PC-9 (cell line): ENCODE measurements around the gene NGB.

Source experiments
- CTCF ChIP-seq: fragments of 200-600 bp; sonication (generic); conservative IDR thresholded peaks from 2 replicates; pipeline ENCODE4 v1.6.1; 2017; ENCODE audit warnings: mixed run types, antibody characterized with exemption, mild to moderate bottlenecking, moderate library complexity
- EZH2 ChIP-seq: fragments of 200-600 bp; sonication (generic); IDR thresholded peaks from 2 replicates; pipeline ENCODE4 v1.8.0; 2017; ENCODE audit warnings: antibody characterized with exemption, low read depth

GRCh38 chr14:77266336-77266735 is 4.7 kb downstream of the NGB start:
- TF ChIP-seq CTCF = no peak
- TF ChIP-seq EZH2 = no peak
